Measurements from ENCODE around the gene OR1M1. TPM values are rescaled to one million over a fixed set of nuclear protein-coding genes. Genes with fewer than 3 reads are reported as not detected.

The OR1M1 gene
- total and polyA plus RNA-seq, 8 donors, result not detected

- no peak for TF ChIP-seq CTCF (IDR thresholded peaks at IDR 0.05)
- FAIRE-seq, result no peak
- Histone ChIP-seq H3K36me3 (no peaks in the 10 kb centered on the region), H3K27ac (no peak overlapping the region), H3K9me3 (no peaks in the 10 kb centered on the region), H3K4me3 (no peak overlapping the region), H3K27me3 (no peaks in the 10 kb centered on the region), H3K4me1 (peaks cover 0 to 2% (median 0%) of the 10 kb centered on the region in 3 donors)
- ATAC-seq, result no peak
- 55 to 61% methylated on average over 6 of the region's 6 CpGs for WGBS, 2 donors
- intact Hi-C loops (cut with DNase I), result loop anchor here in 1 of 3 donors (10.0 kb wide), 1 partner anchor 419 kb away; no protein-coding TSS in a partner anchor
- no peak for DNase-seq
These were observed 13.1 kb upstream of the OR1M1 start for GRCh38 chr19:9073806-9074205.

GRCh38 chr19:9075064-9075949, 11.6 kb upstream of the OR1M1 start:
- WGBS, 2 donors, result 30 to 34% methylated on average over 16 of the region's 16 CpGs
- H3K4me3 ChIP-seq, result no peak overlapping the region
- intact Hi-C loops (cut with DNase I), result loop anchor here in 2 of 3 donors (5.0 to 10.0 kb wide), 2 partner anchors 418 to 421 kb away; no protein-coding TSS in a partner anchor
- TF ChIP-seq CTCF (IDR thresholded peaks at IDR 0.05), result no peak
- FAIRE-seq (no peak), ATAC-seq (peak; percentile 88 to 94 (median 90)), DNase-seq (peak; percentile 62 to 80 (median 74))
- H3K27me3 ChIP-seq, result no peaks in the 10 kb centered on the region
- peak overlapping the region; percentile 23 to 73 (median 56) for H3K27ac ChIP-seq
- peaks cover 0 to 2% (median 0%) of the 10 kb centered on the region in 3 donors for H3K4me1 ChIP-seq
- no peaks in the 10 kb centered on the region for H3K36me3 ChIP-seq
- no peaks in the 10 kb centered on the region for H3K9me3 ChIP-seq

GRCh38 chr19:9076901-9077300, 10.0 kb upstream of the OR1M1 start:
- no peak overlapping the region for H3K27ac ChIP-seq
- DNase-seq (no peak), FAIRE-seq (no peak), ATAC-seq (no peak)
- H3K4me3 ChIP-seq, result no peak overlapping the region
- H3K4me1 ChIP-seq, result peaks cover 0 to 2% (median 0%) of the 10 kb centered on the region in 3 donors
- WGBS, 2 donors, result 73 to 78% methylated on average over 10 of the region's 10 CpGs
- TF ChIP-seq CTCF (IDR thresholded peaks at IDR 0.05), result no peak
- no peaks in the 10 kb centered on the region for H3K36me3 ChIP-seq
- no peaks in the 10 kb centered on the region for H3K27me3 ChIP-seq
- no peaks in the 10 kb centered on the region for H3K9me3 ChIP-seq
- intact Hi-C loops (cut with DNase I), result loop anchor here in 2 of 3 donors (5.0 to 10.0 kb wide), 2 partner anchors 420 to 422 kb away; no protein-coding TSS in a partner anchor

GRCh38 chr19:9078651-9079050, 8.2 kb upstream of the OR1M1 start:
- FAIRE-seq (no peak), DNase-seq (no peak), ATAC-seq (no peak)
- Histone ChIP-seq H3K27me3 (no peaks in the 10 kb centered on the region), H3K9me3 (no peaks in the 10 kb centered on the region), H3K4me3 (no peak overlapping the region), H3K36me3 (no peaks in the 10 kb centered on the region), H3K4me1 (peaks cover 0 to 2% (median 0%) of the 10 kb centered on the region in 3 donors), H3K27ac (no peak overlapping the region)
- WGBS, 2 donors, result 39 to 46% methylated on average over 4 of the region's 4 CpGs
- intact Hi-C loops (cut with DNase I), result loop anchor here in 2 of 3 donors (5.0 to 10.0 kb wide), 2 partner anchors 421 to 424 kb away; no protein-coding TSS in a partner anchor
- TF ChIP-seq CTCF (IDR thresholded peaks at IDR 0.05), result no peak

Measured in pancreas (tissue), 10 donors.